ENCODE measurements around the gene SH2D2A. TPM values are rescaled to one million over a fixed set of nuclear protein-coding genes. Genes with fewer than 3 reads are reported as not detected.
A peak's percentile ranks its signal among the peaks of the same experiment; 100 is the strongest.

Gene SH2D2A
- total RNA-seq, 1 experiment from 2014 or later, result 4.9 TPM

DNA sequence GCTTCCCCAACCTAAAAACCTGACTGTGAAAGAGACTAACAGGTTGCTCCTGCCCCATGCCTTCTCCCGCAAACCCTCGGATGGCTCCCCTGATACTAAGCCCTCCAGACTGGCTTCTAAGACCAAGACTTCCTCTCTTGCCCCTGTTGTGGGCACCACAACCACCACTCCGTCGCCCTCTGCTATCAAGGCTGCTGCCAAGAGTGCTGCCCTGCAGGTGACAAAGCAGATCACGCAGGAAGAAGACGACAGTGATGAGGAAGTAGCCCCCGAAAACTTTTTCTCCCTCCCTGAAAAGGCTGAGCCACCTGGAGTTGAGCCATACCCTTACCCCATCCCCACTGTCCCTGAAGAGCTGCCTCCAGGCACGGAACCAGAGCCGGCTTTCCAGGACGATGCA is 30.0 kb downstream of the SH2D2A start:
- ATAC-seq, result no peak
- CTCF ChIA-PET, result no interaction called here

DNA sequence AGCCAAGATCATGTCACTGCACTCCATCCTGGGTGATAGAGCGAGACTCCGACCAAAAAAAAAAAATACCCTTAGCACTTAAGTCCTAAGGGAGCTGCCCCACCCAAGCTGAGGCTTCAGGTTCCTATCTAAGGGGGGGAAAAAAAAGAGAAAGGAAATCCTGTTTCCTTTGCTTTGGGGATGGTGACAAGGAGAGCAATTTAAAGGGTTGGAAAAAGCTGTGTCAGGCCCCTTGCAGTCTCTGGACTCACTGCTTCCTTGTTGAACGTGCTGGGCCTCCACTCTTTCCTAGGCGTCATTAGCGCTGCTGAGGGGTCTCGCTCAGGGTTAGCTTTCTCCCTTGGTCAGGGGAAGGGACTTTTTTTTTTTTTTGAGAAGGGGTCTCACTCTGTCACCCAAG is 31.2 kb downstream of the SH2D2A start:
- ATAC-seq (no peak), DNase-seq (ENCODE audit: low spot score) (no peak)
- no peak overlapping the region for H3K27ac Mint-ChIP-seq
- no peaks in the 10 kb centered on the region for H3K4me1 Mint-ChIP-seq
- TF ChIP-seq KAT7 (CRISPR knock-in tag; IDR thresholded peaks at IDR 0.05; ENCODE audit: borderline replicate concordance), result no peak
- TF ChIP-seq FOXK1 (CRISPR knock-in tag; IDR thresholded peaks at IDR 0.05), result no peak
- TF ChIP-seq, protein P1, sequence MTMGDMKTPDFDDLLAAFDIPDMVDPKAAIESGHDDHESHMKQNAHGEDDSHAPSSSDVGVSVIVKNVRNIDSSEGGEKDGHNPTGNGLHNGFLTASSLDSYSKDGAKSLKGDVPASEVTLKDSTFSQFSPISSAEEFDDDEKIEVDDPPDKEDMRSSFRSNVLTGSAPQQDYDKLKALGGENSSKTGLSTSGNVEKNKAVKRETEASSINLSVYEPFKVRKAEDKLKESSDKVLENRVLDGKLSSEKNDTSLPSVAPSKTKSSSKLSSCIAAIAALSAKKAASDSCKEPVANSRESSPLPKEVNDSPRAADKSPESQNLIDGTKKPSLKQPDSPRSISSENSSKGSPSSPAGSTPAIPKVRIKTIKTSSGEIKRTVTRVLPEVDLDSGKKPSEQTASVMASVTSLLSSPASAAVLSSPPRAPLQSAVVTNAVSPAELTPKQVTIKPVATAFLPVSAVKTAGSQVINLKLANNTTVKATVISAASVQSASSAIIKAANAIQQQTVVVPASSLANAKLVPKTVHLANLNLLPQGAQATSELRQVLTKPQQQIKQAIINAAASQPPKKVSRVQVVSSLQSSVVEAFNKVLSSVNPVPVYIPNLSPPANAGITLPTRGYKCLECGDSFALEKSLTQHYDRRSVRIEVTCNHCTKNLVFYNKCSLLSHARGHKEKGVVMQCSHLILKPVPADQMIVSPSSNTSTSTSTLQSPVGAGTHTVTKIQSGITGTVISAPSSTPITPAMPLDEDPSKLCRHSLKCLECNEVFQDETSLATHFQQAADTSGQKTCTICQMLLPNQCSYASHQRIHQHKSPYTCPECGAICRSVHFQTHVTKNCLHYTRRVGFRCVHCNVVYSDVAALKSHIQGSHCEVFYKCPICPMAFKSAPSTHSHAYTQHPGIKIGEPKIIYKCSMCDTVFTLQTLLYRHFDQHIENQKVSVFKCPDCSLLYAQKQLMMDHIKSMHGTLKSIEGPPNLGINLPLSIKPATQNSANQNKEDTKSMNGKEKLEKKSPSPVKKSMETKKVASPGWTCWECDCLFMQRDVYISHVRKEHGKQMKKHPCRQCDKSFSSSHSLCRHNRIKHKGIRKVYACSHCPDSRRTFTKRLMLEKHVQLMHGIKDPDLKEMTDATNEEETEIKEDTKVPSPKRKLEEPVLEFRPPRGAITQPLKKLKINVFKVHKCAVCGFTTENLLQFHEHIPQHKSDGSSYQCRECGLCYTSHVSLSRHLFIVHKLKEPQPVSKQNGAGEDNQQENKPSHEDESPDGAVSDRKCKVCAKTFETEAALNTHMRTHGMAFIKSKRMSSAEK (CRISPR knock-in tag; IDR thresholded peaks at IDR 0.05; ENCODE audit: borderline replicate concordance), result no peak
- no peak for TF ChIP-seq MYBL2 (CRISPR knock-in tag; IDR thresholded peaks at IDR 0.05)
- CTCF ChIA-PET, result interaction anchor here (0.6 to 1.9 kb wide), 5 partner anchors 60 to 101 kb away, joined by 3 to 7 read pairs (median 4); partner anchors contain the start of gene INSRR
- H3K36me3 Mint-ChIP-seq, result peaks cover 58% of the 10 kb centered on the region
- POLR2A ChIA-PET, result no interaction called here
- H3K27me3 Mint-ChIP-seq (ENCODE audit: low read depth), result no peaks in the 10 kb centered on the region
- no peaks in the 10 kb centered on the region for H3K9me3 Mint-ChIP-seq
- H3K4me3 Mint-ChIP-seq, result no peak overlapping the region

More for the DNA sequence above, 30.0 kb downstream of the SH2D2A start:
- no peak for DNase-seq (ENCODE audit: low spot score)
- POLR2A ChIA-PET, result no interaction called here
- no peak overlapping the region for H3K4me3 Mint-ChIP-seq
- H3K9me3 Mint-ChIP-seq, result no peaks in the 10 kb centered on the region
- no peaks in the 10 kb centered on the region for H3K4me1 Mint-ChIP-seq
- peaks cover 61% of the 10 kb centered on the region for H3K36me3 Mint-ChIP-seq
- no peaks in the 10 kb centered on the region for H3K27me3 Mint-ChIP-seq (ENCODE audit: low read depth)
- H3K27ac Mint-ChIP-seq, result no peak overlapping the region
- TF ChIP-seq TCF7 (CRISPR knock-in tag; IDR thresholded peaks at IDR 0.05; ENCODE audit: low read depth) (no peak), ZNF263 (CRISPR knock-in tag; IDR thresholded peaks at IDR 0.05; ENCODE audit: low read depth) (no peak), ZBTB21 (CRISPR knock-in tag; IDR thresholded peaks at IDR 0.05; ENCODE audit: borderline replicate concordance) (no peak), NR3C1 (CRISPR knock-in tag; conservative IDR thresholded peaks at IDR 0.05; ENCODE audit: low read depth) (no peak), CREB1 (CRISPR knock-in tag; IDR thresholded peaks at IDR 0.05) (no peak), CBFB (CRISPR knock-in tag; IDR thresholded peaks at IDR 0.05; ENCODE audit: low read depth) (no peak), KAT7 (CRISPR knock-in tag; IDR thresholded peaks at IDR 0.05; ENCODE audit: borderline replicate concordance) (no peak)
- TF ChIP-seq, protein P2, sequence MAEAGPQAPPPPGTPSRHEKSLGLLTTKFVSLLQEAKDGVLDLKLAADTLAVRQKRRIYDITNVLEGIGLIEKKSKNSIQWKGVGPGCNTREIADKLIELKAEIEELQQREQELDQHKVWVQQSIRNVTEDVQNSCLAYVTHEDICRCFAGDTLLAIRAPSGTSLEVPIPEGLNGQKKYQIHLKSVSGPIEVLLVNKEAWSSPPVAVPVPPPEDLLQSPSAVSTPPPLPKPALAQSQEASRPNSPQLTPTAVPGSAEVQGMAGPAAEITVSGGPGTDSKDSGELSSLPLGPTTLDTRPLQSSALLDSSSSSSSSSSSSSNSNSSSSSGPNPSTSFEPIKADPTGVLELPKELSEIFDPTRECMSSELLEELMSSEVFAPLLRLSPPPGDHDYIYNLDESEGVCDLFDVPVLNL (CRISPR knock-in tag; IDR thresholded peaks at IDR 0.05; ENCODE audit: borderline replicate concordance, low read depth), result no peak

DNA sequence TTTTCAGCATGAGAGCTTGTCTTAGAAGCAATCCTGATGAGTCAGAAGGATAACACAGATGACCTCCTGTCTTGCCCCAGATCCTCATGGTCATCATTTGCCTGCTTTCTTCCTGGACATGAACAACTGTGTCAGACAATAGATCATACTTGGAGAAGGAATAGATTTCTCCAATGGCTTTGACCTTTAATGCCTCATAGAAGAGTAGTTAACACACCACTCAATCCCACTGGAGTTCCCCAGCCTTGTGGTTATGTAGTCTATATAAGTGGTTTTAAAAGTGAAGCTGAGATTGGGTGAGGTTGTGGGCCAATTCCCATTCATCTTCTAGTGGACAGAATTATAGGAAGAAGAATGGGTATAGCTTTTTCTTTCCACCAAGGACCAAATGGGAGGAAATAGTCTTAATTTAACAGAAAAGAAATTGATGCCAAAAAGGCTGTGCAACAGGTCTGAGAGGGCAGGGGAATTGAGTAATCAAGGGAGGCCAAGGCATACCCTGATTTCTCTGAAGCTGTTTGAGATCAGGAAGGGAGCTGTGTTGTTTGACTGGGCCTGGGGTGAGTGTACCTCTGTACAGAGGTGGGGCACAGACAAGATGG is 35.0 kb downstream of the SH2D2A start:
- DNase-seq (ENCODE audit: low spot score) (no peak), ATAC-seq (no peak)
- POLR2A ChIA-PET, result no interaction called here
- H3K4me1 Mint-ChIP-seq, result no peaks in the 10 kb centered on the region
- CTCF ChIA-PET, result interaction anchor here (1.1 kb wide), 2 partner anchors 78 to 154 kb away, joined by 3 read pairs; no protein-coding TSS in a partner anchor
- H3K27ac Mint-ChIP-seq, result no peak overlapping the region
- no peak for TF ChIP-seq CREB1 (CRISPR knock-in tag; IDR thresholded peaks at IDR 0.05)
- no peaks in the 10 kb centered on the region for H3K9me3 Mint-ChIP-seq
- H3K36me3 Mint-ChIP-seq, result peaks cover 37% of the 10 kb centered on the region
- no peak overlapping the region for H3K4me3 Mint-ChIP-seq
- no peaks in the 10 kb centered on the region for H3K27me3 Mint-ChIP-seq (ENCODE audit: low read depth)

DNA sequence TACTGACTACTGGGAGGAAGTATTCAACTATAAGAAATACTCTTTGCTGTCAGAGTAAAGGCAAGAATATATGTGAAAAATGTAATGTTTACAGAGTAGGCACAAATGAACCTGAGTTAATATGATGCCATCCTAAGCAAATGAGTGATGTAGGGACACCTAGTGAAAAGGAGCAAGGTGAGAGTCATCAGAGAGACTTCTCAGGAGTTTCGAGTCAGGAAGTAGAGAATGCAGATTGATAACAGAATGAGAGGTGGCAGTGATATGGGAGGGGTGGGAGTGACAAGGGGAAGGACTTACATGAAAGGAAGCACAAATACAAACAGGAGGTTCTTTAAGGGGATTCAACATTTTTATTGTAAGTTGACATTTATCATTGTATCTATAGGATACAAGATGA is 39.1 kb downstream of the SH2D2A start:
- ChIA-PET CTCF (interaction anchor here (1.1 to 2.3 kb wide), 2 partner anchors 50 to 82 kb away, joined by 3 to 7 read pairs; partner anchors contain the start of genes METTL25B and NTRK1), POLR2A (no interaction called here)
- 0 out of 2 replicates have a peak overlapping the region, but pooled peaks have one; percentile 0 for H3K27ac Mint-ChIP-seq
- peaks cover 22% of the 10 kb centered on the region for H3K36me3 Mint-ChIP-seq
- H3K9me3 Mint-ChIP-seq, result no peaks in the 10 kb centered on the region
- no peaks in the 10 kb centered on the region for H3K4me1 Mint-ChIP-seq
- no peak for TF ChIP-seq TCF7 (CRISPR knock-in tag; IDR thresholded peaks at IDR 0.05; ENCODE audit: low read depth)
- no peak for TF ChIP-seq ELF4 (CRISPR knock-in tag; IDR thresholded peaks at IDR 0.05; ENCODE audit: low read depth)
- TF ChIP-seq, protein P3, sequence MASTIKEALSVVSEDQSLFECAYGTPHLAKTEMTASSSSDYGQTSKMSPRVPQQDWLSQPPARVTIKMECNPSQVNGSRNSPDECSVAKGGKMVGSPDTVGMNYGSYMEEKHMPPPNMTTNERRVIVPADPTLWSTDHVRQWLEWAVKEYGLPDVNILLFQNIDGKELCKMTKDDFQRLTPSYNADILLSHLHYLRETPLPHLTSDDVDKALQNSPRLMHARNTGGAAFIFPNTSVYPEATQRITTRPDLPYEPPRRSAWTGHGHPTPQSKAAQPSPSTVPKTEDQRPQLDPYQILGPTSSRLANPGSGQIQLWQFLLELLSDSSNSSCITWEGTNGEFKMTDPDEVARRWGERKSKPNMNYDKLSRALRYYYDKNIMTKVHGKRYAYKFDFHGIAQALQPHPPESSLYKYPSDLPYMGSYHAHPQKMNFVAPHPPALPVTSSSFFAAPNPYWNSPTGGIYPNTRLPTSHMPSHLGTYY (CRISPR knock-in tag; IDR thresholded peaks at IDR 0.05), result no peak
- no peak for ATAC-seq
- no peaks in the 10 kb centered on the region for H3K27me3 Mint-ChIP-seq (ENCODE audit: low read depth)
- DNase-seq (ENCODE audit: low spot score), result no peak
- H3K4me3 Mint-ChIP-seq, result no peak overlapping the region

Measured in WTC11 (cell line).